ENCODE measurements around the gene FAM20B.
"Not testable (repeated sequence)": the region's sequence is repeated elsewhere in the genome, so short reads cannot be mapped to it uniquely, and the experiment has no call there.

The FAM20B gene

DNA sequence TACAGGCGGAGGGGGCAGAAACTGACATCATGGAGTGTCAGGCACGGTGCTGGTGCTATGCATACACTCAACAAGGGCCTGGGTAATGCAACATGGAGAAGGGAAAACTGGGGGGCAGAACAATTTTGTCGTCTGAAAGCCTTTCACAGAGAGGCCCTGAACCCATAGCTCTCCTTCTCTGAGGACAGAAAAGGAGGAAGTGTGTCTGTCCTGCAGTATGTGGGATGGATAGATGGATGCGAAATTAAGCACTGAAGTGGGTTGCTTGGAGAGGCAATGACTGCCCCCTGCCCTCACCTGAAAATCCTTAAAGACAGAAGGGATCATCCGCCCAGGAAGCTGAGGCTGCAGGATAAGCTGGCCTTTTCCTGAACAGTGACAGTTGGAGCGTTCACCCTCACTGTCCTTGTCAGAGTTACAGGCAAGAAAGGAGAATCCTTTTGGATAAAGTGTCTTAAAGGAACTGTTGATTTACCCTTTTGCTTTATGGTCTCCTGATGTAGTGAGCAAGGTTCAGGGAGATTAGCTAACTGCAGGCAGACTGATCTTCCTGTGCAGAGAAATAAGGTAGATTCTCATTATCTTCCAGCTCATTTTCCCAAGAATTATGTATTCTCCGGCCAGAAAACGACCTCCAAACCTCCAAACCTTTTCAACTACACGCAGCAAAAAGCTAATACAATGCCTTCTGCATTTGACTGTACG is 1.6 kb upstream of the FAM20B start:
- no peak for DNase-seq (ENCODE audit: low read depth in 1 of 2, low spot score in 1 of 2)

DNA sequence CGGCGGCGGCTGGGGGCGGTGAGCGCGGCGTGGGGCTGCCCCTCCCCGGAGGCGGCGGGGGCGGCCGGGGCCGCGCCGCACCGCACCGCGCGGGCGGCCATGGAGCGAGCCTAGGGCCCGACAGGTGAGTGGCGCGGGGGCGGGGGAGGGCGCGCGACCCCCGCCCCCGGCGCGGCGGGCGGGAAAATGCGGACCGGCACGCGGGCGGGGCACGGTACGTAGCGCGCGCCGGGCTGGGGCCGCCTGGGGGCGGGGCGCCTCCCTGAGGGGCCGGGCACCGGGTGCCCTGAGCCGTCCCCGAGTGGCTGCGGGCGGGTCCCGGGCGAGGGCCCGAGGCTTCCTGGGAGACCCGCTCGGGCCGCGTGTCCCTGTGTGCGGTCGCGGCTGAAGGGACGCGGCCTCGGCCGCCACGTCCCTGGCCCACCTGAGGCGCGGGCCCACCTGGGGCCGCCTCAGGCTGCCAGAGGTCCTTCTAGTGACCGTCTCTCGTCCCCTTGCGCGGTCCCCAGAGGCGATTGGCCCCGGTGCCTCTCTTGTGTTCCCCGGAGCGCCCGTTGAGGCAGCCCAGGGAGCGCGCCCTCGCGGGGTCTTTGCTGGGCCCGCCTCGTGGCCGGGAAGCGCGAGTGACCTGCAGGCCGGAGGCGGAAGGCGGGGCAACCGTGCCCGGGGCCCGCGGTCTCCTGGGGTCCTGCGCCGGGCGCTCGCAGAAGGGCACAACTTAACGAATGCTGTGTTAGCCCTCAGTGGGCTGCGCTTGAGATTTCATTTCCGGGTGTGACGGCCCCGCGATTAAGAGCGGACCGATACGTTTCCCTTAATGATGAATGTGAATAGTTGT is 500 bp downstream of the FAM20B start:
- peak; percentile 50 to 67 for DNase-seq (ENCODE audit: low read depth in 1 of 2, low spot score in 1 of 2)

DNA sequence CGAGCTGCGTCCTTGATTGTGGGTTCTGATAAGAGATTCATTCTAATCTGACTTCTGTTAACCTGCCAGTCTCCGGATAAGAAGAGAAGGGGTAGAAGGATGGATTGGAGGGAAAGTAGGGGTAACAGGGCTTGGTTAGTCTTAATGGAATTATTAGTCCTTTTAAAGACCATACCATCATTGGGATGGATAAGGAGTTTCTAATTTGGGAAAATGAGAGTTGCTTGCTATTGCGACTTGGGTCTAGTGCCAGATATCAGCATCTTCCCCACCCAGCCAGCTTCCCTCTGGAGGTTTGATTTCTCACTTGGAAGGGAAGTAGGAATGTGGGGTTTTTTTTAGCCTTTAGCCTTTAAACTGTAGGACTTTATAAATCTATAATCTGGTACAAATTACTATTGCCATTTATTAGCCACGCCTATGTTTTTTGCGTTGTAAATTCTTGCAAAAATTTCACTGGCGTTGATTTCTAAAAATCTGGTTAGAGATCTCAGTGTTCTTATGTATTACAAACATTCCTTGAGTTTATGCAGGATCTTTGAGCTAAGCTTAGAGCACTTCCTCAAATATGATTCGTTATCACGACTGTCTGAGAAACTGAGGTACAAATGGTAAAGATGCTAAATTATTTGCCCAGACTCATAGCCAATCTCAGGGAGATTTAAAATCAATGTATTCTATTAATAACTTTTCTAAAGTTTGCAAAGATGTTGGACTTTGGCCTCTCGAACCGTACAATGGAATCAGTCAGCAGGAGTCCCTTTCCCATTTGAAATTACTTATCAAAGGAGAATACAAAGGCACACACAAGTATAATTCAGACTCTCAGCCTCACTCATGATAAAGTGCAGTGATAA is 1.3 kb downstream of the FAM20B start:
- DNase-seq (ENCODE audit: low read depth in 1 of 2, low spot score in 1 of 2): no peak

DNA sequence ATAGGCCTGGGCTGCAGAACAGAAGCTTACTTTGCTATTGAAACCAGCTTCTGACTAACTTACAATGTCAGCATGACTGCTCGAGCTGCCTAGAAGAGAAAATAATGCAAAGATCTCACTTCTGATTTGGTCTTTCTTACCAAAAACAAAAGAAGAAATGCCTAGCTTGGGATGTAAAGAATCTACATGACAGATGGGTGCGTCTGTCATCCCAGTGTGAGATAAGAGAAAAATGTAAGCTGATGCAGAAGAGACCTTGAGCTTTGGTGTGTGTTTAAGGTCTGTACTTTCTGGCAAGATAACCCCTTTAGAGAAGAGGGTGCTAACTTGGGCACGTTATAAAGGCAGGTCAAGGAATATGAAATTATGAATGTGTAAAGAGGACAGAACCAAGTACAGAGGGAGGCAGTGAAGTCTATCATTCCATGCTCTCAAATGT is 3.6 kb downstream of the FAM20B start:
- no peak for DNase-seq (ENCODE audit: low read depth in 1 of 2, low spot score in 1 of 2)

DNA sequence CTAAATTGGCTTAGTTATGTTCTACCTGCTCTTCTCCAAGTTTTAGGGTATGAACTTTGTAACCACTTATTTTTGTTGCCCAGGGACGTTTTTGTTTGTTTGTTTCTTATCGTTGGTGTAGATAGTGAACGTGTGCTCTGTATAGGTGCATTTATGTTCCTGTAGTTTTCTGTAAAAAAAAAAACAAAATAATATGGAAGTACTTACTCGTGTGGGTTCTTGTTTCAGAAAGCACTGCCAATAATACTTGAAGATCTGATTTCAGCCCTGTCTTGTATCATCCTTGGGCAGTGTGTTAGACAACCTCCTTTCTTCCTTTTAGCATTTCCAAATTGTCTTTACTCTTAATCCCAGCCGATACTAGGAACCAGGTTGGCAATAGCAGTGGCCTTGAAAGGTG is 4.4 kb downstream of the FAM20B start:
- no peak for DNase-seq (ENCODE audit: low read depth in 1 of 2, low spot score in 1 of 2)

DNA sequence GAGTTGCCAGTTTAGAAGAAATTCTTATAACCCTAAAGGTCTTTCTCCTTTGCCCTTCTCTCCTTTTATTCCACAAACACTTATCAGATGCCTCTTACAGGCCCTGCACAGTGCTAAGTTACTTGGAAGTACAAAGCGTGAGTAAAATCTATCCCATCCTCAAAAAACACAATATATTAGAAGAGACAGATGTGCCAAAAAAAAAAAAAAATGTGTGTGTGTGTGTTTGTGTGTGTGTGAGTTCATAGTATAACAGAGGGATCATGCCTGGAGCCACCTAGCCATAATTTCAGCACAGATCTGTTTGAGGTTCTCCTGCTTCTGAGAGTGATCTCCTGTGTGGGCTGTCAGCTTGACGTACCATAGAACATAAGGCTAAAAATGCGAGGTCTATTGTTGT is 5.0 kb downstream of the FAM20B start:
- DNase-seq (ENCODE audit: low read depth in 1 of 2, low spot score in 1 of 2): no peak

DNA sequence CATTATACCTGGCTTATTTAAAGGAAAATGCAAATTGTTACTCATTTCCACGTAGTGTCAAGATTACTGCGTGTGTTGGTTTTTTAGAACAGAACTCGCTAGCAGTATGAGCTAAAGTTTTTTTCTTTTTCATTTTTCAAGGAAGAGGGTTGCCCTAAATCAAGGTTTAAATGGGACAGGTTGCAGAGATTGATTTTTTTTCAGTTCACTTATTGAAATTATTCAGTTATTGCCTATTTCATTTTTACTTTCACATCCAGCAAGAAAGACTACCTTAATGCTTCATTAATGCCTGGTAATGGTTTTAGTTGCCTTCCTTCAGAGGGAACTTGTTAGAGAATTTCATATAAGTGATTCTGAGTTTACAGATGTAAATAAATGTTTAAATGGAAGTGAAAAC is 5.6 kb downstream of the FAM20B start:
- no peak for DNase-seq (ENCODE audit: low read depth in 1 of 2, low spot score in 1 of 2)

DNA sequence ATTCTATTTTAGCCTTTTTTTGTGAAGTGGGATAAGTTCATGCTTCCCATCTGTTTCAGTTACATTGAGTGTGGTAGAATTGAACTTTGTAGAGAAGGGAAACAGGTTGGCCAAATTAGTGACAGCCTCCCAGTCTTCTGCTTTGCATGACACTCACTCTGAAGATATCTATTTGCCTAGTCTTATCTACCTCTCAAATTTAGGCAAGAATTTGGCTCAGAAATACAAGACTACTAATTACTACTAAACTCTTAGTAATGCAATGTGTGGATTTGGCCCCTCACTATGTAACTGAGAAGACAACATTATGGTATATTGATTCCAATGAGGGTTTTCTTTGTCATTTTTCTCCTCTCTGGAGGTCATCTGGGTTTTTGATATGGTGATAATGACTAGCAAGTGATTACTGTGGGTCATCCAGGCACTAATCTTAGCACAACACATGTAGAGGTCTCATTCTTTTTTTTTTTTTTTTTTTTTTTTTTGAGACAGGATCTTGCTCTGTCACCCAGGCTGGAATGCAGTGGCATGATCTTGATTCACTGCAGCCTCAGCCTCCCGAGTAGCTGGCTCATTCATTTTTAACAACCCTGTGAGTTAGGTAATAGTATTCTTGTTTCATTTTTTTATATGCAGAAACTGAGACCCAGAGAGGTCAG is 6.3 kb downstream of the FAM20B start:
- no peak for DNase-seq (ENCODE audit: low read depth in 1 of 2, low spot score in 1 of 2)

DNA sequence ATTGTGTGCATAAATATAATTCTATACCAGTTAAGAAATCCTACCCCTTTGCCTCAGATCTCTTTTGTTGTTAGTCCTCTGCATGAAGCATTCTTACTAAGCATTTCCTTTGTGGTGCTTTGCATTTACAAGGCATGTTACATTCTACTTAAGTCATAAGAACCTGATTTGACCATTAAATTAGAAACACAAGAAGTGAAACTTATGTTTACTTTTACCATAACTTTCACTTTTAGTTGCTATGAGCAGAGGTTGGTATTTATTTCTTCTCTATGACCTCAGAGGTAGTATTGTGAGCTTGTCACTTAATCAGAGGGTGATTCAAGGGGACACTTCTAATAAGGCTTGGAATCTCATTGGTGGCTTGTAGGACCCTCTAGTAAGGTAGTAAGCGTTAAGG is 9.0 kb downstream of the FAM20B start:
- DNase-seq (ENCODE audit: low read depth in 1 of 2, low spot score in 1 of 2): no peak

DNA sequence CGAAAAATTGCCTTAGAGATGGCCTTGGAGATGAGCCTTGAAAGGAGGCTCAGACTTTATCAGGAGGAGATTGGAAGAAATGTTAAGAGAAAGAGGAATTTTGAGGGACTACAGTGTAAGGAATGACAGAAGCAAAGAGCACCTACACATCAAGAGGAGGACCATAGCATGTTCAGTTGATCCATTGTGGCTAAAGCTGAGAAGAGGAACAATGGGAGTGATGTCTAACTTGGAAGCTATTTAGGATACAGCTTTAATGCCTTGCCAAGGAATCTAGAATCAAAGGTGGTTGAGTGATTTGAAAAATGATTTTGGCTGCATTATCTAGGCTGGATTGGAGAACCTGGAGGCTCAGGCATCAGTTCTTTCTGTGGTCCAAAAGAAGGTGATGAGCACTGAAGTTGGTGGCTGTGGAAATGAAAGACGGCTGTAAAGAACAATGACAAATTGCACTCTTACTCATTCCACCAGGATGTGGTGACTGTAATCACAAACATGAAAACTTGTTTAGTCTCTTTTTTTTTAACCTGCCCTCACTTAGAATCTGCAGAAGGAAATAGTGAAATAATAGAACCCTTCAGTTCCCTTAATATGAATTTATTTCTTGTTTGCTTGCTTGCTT is 11.3 kb downstream of the FAM20B start:
- DNase-seq (ENCODE audit: low read depth in 1 of 2, low spot score in 1 of 2): no peak

DNA sequence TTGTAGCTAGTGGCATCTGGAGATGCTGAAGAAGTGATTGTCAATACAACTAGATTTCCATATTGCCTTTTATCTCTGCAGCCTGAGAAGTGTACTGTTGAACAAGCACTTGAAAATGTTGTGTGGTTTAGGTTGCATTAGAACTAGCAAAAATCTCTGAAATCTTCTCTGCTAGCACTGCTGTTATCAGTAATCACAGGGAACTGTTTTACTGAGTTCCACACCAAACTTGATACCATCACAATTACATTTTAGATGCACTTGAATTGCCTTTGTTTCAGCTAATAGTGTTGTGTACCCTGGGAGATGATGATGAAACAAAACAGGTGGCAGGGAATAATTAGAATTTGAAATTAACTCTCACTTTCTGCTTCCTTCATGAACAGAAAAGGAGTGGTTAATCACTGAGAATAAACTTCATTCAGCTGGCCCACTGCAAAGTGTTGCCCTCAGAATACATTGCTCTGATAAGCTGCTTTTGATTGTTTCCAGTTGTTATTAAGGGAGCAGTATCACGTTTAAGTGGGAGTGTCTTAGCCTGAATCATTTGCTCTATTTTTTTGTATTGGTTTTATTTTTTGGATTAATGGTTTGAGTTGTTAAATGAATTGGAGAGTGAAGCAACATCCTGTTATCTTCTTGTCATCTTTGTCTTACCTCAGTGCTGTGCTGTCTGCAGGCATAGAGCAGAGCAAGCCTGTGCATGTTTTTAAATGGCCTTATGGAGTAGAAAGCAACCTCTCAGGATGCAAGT is 13.0 kb downstream of the FAM20B start:
- no peak for DNase-seq (ENCODE audit: low read depth in 1 of 2, low spot score in 1 of 2)

DNA sequence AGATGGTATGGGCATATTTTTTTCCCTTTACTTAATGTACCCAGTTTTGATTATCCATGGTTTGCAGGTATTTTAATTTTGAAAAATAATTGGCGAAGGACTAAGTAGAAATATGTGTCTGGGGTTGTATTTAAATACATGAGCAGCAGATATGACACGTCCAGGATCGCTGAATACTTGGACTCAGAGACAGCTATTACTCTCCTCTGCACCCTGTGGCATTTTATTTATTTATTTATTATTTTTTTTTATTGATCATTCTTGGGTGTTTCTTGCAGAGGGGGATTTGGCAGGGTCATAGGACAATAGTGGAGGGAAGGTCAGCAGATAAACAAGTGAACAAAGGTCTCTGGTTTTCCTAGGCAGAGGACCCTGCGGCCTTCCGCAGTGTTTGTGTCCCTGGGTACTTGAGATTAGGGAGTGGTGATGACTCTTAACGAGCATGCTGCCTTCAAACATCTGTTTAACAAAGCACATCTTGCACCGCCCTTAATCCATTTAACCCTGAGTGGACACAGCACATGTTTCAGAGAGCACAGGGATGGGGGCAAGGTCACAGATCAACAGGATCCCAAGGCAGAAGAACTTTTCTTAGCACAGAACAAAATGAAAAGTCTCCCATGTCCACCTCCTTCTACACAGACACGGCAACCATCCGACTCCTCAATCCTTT is 13.9 kb downstream of the FAM20B start:
- DNase-seq (ENCODE audit: low read depth in 1 of 2, low spot score in 1 of 2): not testable (repeated sequence)

DNA sequence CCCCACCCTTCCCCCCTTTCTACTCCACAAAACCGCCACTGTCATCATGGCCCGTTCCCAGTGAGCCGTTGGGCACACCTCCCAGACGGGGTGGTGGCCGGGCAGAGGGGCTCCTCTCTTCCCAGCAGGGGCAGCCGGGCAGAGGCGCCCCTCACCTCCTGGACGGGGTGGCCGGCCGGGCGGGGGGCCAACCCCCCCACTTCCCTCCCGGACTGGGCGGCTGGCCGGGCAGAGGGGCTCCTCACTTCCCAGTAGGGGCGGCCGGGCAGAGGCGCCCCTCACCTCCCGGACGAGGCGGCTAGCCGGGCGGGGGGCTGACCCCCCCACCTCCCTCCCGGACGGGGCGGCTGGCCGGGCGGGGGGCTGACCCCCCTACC is 14.5 kb downstream of the FAM20B start:
- not testable (repeated sequence) for DNase-seq (ENCODE audit: low read depth in 1 of 2, low spot score in 1 of 2)

DNA sequence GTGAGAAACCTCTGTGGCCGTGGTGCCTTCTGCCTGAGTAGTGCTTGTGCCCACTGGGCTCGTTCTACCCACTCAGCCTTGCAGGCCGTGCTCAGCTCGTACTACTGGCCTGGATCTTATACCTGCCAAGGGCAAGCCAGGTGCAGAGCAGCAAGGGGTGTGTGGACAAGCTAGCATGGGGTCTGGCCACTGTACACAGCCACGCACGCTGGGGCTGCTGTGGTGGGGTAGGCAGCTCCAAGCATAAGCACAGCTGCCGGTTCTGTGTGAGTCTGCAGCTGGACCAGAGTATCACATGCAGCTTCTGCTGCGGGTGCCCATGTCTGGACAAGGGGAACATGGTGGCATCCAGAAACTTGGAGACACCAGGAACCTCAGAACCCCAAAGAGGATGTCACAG is 16.4 kb downstream of the FAM20B start:
- no peak for DNase-seq (ENCODE audit: low read depth in 1 of 2, low spot score in 1 of 2)

DNA sequence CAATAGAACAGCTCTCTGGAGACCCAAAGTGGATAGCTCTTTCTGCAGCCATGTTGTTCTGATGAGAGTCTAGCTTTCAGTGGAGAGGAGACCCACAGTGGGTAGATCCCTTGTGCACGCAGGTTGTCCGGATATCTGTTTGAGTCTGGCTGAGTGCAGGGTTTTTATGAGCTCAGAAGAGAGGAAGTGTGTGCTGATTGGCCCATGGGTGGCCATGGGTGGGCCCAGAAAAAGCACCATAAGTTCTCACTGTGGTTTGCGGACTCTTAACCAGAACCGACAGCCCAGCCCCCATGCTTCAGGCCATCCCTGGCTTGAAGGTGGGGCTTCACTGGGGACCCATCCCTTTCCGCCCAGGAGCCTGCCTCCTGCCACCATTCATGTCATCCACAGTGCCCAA is 17.0 kb downstream of the FAM20B start:
- no peak for DNase-seq (ENCODE audit: low read depth in 1 of 2, low spot score in 1 of 2)

DNA sequence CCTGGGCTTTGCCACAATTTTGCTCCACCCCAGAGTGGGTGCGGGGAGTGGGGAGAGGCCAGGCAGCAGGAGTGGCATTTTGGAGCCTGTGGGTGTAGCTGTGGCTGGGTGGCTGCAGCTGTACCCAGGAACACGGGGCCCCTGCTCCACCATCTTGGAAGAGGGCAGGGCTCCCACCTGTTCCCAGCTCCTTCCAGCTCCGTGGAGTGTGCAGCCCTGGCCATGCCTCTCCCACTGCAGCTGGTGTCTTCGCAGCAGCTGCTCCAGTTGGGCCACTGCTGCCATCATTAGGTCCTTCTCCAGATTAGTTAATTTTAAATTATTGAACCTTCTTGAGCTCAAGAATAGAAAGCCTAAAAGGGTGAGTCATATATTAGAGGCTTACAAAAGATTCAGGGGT is 17.6 kb downstream of the FAM20B start:
- no peak for DNase-seq (ENCODE audit: low read depth in 1 of 2, low spot score in 1 of 2)

DNA sequence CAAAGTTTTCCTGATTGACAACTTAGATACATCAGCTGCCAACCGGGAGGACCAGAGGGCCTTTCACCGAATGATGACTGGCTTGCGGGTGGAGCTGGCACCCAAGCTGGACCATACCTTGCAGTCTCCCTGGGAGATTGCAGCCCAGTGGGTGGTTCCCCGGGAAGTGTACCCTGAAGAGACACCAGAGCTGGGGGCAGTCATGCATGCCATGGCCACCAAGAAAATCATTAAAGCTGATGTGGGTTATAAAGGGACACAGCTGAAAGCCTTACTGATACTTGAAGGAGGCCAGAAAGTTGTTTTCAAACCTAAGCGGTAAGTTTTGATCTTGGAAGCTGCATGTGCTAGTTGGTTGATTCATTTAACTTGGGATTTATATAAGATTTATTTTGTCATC is 18.2 kb downstream of the FAM20B start:
- DNase-seq (ENCODE audit: low read depth in 1 of 2, low spot score in 1 of 2): no peak

DNA sequence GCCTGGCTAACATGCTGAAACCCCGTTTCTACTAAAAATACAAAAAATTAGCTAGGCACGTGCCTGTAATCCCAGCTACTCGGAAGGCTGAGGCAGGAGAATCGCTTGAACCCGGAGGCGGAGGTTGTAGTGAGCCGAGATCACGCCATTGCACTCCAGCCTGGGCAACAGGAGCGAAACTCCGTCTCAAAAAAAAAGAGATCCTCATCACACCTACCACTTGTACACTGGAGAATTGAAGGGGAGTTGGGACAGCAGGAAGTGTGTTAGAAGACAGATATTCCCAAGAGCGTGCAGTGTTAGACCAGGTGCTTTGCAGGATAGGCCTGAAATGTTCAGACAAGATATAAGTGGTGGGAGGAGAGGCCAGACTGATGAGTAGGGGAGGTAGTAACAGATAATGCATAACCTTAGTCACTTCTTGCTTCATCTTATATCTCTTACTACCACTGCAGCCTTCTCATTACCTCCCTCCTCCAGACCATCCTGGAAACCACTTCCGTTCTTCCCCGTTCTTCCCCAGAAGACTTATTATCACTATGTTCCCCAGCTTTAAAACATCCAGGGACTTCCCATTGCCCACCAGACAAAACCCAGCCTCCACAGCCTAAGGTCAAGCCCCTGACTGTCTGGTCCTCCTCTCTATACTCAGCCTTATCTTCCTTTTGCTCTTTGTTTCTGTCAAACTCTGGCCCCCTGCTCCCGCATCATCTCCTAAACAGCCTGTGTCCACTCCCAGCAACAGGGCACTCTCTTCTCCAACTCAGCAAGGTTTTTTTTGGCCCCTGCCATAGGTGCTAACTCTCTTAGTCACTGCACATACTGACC is 21.3 kb downstream of the FAM20B start:
- DNase-seq (ENCODE audit: low read depth in 1 of 2, low spot score in 1 of 2): no peak

DNA sequence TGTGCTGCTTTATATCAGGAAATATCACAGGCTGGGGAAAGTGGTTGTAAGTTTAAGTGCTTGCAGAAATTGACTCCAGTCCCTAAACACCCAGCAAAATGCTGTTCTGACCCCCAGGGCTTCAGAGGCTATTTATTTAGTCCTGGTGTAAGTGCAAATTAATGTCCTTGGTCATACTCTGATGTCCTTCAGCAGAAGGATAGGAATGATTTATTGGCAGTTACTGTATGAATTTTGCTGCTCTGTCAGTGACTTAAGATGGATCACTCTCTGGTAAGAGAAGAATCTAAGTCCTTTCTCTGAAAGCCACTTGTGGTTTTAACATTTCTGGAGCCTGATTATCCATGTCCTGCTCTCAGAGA is 21.9 kb downstream of the FAM20B start:
- DNase-seq (ENCODE audit: low read depth in 1 of 2, low spot score in 1 of 2): no peak

All from stimulated activated CD4-positive, alpha-beta T cell treated with anti-CD3 and anti-CD28 coated beads, Interleukin-15, amount 100 ng/mL, for 1 hour (primary cell).